SH-SY5Y (cell line): ENCODE results near the gene FNBP1L.

ENCODE experiments used
- GATA2 ChIP-seq: IDR thresholded peaks from 2 replicates; pipeline ENCODE4 v1.6.1; 2011; ENCODE audit warnings: mild to moderate bottlenecking, low read depth, low read length
- GATA3 ChIP-seq: IDR thresholded peaks from 2 replicates; pipeline ENCODE4 v1.6.1; 2011; ENCODE audit warnings: low read depth, mild to moderate bottlenecking, low read length, moderate library complexity

DNA sequence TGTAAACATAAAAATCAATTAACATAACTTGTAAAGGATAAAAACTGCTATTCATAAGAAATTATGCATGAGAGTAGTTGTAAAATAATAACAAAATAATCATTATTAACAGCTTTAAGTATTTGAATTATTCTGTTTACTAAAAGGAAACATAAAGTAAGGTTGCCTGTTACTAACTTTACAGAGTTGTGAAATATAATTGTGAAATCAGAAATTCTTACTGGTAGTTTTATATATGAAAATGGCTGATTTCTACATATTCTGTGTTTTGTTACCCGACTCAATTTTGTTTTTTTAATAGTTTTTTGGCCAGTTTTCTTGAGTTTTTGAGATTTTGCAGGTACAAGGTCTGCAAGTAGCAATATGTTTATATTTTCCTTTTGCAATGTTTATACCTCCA lies 27.8 kb downstream of the FNBP1L start:
- no peak for TF ChIP-seq GATA3
- no peak for TF ChIP-seq GATA2
